Measurements from ENCODE around the gene PSMA1.
"Not testable (repeated sequence)": the region's sequence is repeated elsewhere in the genome, so short reads cannot be mapped to it uniquely, and the experiment has no call there.

PSMA1 gene

DNA sequence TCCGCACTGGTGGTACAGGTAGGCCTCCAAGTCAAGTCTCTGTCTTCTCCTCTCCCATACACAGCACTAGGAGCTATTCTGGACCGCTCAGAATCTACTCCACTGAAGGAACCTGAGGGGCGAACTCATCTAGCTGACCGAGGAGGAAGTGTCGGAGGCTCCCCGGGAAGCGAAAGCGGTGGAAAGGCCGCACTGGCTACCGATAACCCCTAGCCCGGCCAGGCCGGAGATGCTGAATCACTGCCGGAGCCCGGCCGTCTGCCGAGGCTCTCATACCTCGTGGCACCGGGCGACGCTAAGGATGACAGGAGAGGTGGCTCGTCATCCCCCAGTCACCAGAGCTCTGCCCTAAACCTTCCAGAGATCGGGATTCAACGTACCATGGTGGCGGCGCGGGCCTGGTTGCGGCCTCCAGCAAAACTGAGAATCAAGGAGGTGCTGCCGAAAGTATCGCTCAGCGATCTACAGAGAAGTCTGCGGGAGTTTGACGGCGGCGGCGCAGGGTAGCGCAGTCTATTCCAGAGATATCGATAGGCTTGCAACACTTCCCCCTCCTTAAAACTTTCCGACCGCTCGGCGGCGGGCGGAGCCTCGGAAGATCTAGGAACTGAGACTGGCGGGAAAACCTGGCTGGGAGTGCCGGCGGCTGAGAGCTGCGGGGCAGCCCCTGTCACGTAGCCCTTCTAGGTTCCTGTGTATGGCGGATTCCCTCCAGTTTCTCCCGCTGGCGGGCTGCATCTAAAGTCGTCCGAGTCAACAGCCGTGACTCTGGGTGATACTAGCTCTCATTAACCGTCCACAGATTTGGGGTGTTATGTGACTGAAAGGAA, at the start of gene PSMA1:
TSS of gene PSMA1 (minus strand) at position 470 of the 830 bp plus-strand sequence. CDS start at position 383, 87 bp downstream.
- peak; percentile 84 for DNase-seq

DNA sequence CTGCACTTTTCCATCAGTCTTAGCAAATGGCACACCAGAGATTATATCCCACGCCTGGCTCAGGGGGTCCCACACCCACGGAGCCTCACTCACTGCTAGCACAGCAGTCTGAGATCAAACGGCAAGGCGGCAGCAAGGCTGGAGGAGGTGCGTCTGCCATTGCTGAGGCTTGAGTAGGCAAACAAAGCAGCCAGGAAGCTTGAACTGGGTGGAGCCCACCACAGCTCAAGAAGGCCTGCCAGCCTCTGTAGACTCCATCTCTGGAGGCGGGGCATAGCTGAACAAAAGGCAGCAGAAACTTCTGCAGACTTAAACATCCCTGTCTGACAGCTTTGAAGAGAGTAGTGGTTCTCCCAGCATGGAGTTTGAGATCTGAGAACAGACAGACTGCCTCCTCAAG, 49.3 kb upstream of the PSMA1 start:
- peak; percentile 59 for DNase-seq

DNA sequence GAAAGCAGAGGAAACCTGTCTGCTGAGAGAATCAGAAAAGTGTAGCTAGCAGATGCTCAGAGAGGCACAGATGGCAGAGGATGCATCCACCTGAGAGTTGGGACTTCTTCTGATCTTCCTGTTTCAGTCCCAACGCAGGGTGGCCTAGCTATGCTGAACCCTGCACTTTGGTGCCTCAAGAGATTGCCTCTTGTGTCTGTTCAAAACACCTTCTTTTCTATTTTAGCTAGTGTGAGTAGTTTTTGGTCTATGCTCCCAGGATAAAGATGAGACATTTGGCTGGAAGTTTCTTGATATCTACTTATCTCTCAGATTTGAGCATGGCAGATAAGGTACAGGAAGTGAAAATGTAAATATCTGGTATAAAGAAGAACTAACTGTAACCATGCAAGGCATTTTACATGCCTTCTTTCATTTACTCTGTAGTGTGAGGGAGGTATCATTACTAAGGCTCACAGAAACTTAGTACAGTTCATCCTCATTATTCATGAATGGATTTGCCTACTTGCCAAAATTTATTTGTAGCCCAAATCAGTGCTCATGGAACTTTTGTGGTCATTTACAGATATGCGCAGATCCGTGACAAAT, 47.0 kb upstream of the PSMA1 start:
- DNase-seq, result no peak

DNA sequence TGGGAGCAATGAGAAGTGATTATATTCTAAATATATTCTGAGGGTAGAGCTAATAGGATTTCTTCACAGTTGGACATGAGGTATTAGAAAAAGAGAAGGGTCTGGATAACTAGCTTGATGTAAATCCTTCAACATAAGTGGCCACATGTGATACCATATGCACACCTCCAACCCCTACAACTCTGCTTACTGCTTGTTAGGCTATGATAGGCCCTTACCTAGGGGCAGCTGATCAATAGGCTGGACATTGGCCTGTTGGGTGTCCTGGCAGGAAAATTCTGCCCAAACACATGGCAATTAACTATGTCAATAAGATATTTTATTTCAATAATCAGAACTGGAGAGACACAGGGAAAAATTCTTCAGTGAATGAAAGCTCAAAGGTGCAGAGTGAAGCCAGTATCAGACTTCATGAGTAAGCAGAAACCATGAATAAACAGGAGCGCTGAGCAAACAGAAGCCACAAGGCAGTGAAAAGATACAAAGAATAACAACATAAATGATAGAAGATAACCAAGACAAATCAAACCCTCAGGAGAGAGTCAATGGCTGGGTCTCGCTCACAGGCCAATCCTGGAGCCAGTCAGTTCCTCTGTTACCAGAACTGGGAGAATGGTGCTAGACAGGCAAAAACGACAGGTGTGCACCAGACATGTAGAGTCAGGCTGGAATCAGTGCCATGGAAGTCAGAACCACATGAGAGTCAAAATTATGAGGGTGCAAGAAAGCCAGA, 46.3 kb upstream of the PSMA1 start:
- no peak for DNase-seq

DNA sequence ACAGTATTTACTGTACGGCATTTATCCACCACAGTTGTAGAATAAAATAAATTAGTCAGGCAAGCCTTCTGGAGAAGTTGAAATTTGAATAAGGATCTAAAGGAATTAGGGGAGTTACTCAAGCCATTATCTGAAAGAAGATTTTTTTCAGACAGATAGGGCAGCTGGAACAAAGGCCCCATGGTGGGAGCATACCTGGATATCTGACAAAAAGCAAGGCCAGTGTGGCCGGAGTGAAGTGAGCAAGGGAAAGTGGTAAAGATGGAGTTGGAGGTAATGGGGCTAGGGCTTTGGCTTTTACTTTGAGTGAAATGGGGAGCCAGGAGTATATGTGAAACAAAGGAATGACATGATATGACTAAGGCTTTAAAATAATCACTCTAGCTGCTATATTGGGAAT, 45.7 kb upstream of the PSMA1 start:
- DNase-seq, result no peak

DNA sequence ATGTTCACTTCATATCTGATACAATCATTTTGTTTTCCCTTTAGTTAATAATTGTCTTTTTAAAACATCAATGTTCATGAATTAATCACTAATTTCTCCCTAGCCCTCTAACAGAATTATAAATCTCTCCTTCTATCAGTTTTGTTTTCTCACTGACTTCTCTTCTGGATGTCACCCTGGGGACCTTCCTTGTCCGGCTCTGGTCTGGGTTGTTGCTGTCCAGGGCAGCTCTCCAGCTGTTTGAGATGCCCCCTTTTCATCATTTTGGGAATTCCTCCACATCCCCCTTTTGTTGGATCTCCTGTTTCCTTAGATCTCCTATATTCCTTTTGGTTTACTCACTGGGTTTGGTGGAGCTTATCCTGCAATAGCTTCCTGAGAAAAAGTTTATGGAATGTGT, 35.6 kb upstream of the PSMA1 start:
- no peak for DNase-seq

DNA sequence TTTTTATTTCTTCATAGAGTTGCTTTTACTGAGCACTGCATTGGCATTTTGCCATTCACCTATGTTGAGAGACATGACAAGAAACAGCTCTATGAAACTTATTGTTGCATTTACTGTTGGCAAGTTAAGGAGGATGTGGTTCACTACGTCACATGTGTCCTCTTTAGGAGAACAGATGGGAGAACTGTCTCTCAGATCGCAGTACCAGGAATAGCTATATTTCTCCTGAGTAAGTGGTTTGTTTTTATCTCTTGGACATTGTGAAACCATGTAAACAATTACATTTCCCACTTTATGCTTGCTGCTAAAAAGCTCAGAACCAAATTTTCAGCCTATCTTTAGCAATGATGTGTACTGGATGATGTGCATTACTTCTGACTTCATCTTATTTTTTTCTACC, 34.8 kb upstream of the PSMA1 start:
- no peak for DNase-seq

DNA sequence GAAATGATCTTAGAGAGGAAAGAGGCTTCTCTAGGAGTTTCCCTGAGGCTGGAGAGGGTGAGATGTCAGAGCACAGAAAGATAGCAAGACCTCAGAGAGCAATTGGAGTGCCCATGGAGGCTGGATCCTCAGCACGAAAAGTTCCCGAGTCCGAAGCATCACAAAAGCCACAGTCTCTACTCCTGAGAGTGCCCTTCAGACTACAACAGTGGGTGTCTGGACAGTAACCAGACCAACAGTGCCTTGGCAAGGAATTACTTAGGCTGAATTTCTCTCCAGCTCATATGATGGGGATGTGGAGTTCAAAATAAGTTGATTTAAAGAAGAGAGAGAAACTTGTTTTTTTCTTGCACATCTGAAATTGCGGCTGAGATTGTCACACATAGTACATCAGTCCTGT, 31.9 kb upstream of the PSMA1 start:
- no peak for DNase-seq

DNA sequence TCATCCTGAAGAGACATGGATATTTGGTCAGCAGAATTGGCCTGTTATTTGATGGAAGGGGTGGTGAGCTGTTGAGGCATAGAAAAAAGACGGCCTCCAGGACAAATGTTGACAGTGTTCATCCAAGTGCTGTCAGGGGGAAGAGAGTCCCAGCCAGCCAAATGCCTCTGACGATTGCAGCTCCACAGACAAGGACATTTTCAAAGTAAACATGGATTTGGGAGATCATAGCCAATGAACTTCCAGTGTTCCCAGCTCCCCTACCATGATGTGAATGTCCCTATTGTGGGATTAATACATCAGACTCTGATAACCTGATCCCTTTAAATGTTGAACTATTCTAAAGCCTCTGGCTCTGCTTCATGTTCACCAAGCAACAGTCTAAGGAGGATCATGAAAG, 31.2 kb upstream of the PSMA1 start:
- DNase-seq, result no peak

DNA sequence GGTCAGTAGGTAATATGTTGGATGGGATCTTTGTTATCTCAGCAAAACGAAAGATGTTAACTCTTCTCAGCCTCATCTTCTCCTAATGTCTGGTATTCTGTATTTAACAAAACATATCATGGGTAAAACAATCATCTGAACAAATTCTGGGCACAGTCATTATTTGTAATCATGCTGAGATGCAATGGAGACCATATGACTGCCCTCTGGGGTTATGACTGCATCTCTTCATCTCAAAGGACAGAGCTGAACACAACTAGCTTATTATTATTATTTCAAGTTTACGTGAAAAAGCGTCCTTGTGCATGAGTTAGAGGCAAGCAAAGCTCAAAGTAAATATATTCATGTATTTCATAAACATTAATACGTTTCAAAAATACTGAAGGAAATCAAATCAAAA, 29.7 kb upstream of the PSMA1 start:
- no peak for DNase-seq

DNA sequence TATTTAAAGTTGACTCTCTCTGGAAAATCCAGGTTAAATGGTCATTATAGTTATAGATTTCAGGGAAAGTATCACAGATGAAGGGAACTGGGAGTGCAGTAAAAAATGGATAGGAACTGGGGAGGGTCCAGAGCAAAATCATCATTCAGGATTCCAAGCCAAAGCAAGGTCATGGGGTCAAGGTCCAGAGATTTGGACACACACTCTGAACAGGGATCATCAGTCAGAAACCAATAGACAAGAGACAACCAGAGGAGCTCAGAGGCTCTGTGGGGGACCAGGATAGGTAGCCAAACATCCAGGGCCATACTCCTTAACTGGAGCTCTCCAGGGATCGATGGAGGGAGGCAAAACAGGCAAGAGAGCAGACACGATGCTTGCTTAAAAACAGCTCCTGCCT, 27.3 kb upstream of the PSMA1 start:
- DNase-seq, result no peak

DNA sequence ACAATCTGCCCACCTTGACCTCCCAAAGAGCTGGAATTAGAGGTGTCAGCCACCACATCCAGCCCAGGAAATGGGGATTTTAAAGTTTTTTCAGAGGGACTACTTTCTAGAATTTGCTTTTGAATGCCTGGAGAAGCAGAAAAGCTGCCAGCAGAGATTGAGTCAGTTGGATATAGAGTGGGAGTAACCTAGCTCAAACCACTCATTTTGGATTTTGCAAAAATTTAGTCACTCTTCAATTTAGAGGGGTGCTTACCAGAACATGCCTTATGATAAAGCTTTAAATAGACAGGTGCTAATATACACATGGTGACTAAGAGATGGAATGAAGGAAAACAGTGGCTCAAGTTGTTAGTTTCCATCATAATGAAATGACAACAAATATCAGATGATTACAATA, 26.5 kb upstream of the PSMA1 start:
- no peak for DNase-seq

DNA sequence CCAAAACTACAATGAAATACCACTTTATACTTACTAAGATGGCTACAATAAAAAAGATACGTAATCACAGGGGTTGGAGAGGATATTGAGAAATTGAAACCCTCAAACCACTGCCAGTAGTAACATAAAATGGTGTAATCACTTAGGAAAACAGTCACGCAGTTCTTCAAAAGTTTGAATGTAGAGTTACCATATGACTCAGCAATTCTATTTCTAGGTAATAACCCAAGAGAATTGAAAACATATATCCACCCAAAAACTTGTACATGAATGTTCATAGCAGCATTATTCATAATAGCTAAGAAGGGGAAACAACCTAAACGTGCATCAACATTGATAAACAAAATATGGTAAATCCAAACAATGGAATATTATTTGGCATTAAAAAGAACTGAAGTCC, 24.4 kb upstream of the PSMA1 start:
- DNase-seq, result no peak

DNA sequence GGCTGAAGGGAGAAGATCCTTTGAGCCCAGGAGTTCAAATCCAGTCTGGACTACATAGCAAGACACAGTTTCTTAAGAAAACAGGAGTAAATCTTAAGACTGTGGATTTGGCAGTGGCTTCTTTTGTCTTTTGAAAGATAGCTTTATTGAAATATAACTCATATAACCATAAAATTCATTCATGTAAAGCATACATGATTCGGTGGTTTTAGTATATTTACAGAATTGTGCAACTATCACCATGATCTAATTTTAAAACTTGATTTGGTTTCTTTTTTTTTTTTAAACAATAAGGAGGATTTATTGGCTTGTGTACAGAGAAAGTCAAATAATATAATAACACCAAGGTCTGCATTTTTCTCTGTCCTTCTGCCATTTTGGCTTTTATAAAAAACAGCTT, 23.1 kb upstream of the PSMA1 start:
- DNase-seq, result no peak

DNA sequence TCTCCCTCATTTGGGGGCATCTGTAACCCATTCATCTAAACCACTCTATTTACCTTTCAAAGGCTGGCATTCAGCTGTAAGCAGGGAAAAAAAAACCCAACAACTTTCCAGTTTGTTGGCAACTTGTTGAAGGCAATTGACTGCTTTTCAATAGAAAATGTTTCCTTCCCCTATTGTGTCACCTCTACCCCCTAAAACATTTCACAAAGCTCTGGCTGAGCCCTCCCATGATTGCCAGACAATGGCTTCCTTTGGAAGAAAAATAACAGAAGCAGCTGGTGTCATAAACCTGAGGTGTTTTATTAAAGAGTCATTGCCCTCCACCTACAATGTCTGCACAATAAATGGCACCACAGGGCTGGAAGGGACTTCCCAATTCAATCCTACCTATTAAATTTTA, 22.1 kb upstream of the PSMA1 start:
- DNase-seq, result no peak

DNA sequence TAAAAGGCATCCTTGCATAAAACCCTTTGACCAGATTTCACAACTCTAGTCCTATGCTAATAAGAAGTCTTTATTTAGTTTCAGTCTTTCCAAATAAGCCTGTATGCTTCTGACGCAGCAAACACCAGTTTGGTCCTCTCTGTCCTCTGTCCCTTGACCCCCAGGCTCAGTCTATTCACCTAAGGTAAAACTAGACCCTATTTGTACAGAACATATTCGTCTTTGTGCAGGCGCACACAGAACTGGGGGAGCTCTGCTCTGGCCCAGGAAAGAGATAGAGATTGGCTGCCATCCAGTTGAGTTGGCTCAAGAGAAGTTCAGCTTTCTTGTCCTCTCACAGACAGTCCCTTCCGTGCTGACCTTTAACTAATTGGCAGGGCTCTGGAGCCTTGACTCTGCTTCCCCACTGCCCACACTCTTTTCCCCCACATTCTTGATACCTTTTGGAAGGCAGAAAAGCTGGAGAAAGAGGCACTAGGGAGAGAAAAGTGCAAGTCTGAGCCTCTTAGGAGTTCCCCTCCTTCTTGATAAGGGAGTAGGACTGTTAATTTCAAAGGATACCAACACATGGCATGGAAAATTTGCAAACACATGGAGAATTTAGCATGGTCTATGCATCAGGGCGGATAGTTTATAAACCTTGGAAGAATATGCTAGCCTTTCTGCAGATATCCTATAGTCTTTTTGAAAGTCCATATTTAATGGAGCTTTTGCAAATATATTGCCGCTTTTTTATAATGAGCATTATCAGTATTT, 21.2 kb upstream of the PSMA1 start:
- DNase-seq, result no peak

DNA sequence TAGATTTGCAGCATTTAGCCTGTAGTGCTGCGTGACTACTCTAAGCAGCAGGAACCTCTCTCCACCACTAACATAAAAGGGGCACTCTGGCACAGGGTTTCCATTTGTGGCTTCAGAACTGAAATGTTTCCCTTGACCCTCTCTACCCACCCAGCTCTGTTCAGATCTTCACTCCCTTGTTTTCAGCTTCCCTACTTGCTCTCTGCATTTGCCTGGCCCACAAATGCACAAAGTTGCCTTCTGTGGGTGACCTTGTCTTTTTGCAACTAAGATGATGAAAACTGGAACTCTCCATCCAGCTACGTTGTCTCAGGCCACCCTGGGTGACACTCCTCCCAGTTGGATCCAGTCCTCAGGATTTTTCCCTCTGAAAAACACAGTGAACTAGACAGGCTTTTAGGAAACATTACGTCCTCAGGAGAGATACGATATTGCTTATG, 19.8 kb upstream of the PSMA1 start:
- no peak for DNase-seq

DNA sequence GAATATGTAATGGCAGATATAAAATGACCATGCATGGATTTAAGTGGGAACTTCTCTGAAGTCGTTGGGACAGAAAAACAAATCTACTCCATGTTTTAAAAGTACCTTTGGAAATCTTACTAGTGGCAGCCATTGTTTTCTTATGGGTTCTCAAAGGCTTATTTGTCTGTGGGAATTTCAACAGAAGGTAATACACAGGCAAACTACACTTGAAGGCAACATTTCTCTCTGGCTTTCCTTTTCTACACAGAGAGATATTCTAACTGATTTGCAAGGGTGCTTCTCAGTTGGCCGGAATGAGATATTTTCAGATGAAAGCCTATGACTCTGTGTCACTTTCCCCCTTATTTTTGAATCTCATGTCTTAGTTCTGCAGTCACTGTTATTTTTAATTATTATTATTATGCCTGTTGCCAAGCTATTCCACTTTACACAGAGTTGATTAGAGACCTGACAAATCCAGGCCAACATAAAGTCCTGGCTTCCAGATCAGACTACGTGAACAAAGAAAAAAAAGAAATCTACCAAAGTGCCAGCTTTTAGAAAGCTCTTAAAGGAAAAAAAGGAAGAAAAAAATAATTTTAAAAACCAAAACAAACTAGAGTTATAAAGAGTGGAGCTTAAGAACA, 18.9 kb upstream of the PSMA1 start:
- DNase-seq, result no peak

DNA sequence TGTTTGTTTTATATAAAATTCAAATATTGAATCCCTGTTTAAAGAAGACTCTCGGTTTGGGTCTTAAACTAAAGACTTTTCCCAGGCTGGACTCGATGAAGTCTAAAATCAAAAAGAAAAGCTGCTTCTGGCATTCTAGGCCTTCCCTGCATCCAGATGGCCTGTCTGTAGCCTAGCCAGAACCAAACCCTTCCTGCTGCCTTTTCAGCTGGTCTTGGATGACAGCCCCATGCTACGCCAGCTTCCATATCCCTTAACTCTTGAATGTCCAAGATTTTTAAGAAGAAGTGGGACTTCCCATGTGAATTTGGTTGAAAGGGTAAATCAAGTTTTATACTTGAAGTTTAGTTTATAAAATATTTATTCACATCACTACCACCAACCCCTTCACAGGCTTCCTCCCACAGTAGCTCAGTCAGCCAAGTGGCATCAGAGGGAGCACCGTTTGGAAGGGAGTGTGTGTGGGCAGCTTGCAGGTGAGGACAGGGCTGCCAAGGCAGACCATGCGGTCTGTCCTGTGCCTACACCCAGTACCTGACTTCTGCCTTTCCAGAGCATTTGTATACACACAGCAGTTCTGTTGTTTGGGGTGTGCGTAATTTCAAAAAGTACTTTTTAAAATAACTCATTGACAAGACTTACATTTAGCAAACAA, 18.2 kb upstream of the PSMA1 start:
- no peak for DNase-seq

DNA sequence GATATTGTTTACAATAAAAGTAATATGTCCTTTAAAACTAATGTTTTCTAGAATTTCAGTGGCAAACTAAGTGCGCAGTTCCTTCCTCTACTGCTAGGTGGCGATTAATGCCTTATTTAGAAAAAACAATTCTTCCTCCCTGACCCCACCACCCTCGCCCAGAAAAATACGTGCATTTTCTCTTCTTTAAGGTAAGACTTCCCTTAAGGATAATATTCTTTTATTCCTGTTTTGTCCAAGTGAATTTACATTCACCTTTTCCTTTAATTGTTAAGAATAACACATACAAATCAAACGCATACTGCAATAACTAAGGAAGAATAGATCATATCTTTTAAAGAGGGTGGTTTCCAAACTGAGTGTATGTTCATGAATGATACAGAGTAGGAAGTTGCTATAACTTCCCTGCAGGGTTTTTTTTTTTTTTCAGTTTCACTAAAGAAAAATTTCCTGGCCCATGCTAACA, 17.0 kb upstream of the PSMA1 start:
- peak; percentile 23 for DNase-seq

DNA sequence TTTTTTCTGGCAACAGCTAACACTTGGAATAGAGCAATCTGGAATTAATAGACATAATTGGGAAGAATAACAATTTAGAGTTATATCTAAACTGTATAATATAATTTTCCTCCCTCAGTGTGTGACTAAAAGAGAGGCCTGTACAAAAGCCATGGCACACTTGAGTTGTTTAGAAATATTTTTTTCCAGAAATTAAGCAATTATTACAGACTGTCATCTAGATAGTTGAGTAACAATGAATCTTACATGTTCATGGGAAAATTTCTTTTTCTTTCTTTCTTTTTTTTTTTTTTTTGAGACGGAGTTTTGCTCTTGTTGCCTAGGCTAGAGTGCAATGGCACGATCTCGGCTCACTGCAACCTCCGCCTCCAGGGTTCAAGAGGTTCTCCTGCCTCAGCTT, 15.0 kb upstream of the PSMA1 start:
- not testable (repeated sequence) for DNase-seq

DNA sequence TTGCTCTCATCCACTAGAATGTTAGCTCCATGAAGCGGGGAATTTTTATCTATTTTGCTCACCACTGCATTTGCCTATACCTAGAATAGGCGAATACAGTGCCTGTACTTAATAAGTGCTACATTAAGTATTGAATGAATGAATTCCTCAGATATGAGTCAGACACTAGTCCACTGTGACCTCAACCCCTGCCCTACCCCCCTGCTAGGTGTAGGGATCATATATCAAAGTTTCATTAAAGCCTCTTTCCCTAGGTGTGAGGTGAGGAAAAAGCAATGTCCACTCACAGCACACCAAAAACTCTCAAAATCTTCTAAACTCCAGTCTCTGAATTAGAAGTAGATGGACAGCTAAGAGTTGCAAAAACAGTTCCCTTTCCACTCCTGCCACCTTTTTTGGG, 9.8 kb upstream of the PSMA1 start:
- no peak for DNase-seq
